Neural cell (in vitro differentiated cells): ENCODE data around the gene PLVAP. TPM values are rescaled to one million over a fixed set of nuclear protein-coding genes. Genes with fewer than 3 reads are reported as not detected.
A peak's percentile ranks its signal among the peaks of the same experiment; 100 is the strongest.

ENCODE experiments used
- H2AFZ ChIP-seq: fragments of 200-600, 300-800 bp; sonication (generic), shearing (Covaris generic); 2 replicates; pipeline ENCODE4 v1.6.0; 2014; ENCODE audit warnings: low read depth, mild to moderate bottlenecking, antibody characterized with exemption, low read length, moderate library complexity
- H3F3A ChIP-seq: fragments of 200-600 bp; shearing (Covaris generic); 2 replicates; pipeline ENCODE4 v1.6.1; 2016; ENCODE audit warnings: mild to moderate bottlenecking, moderate library complexity, mixed read lengths, antibody characterized with exemption, low read length; ENCODE audit not compliant: insufficient read depth, poor library complexity, severe bottlenecking
- H3K27ac ChIP-seq: fragments of 200-600, 300-800 bp; sonication (generic), shearing (Covaris generic); 2 replicates; pipeline ENCODE4 v1.5.1; 2014; ENCODE audit warnings: mild to moderate bottlenecking, low read length, moderate library complexity
- H3K27me3 ChIP-seq: fragments of 300-800, 200-600 bp; sonication (generic), shearing (Covaris generic); 2 replicates; pipeline ENCODE4 v1.6.0; 2014; ENCODE audit warnings: mild to moderate bottlenecking, low read depth, low read length, moderate library complexity; ENCODE audit not compliant: insufficient read depth
- H3K36me3 ChIP-seq: fragments of 300-800, 200-600 bp; sonication (generic), shearing (Covaris generic); 2 replicates; pipeline ENCODE4 v1.5.1; 2014; ENCODE audit warnings: mild to moderate bottlenecking, antibody characterized with exemption, low read length, moderate library complexity; ENCODE audit not compliant: insufficient read depth
- H3K4me2 ChIP-seq: fragments of 300-800, 200-600 bp; sonication (generic), shearing (Covaris generic); 2 replicates; pipeline ENCODE4 v1.6.0; 2014; ENCODE audit warnings: mild to moderate bottlenecking, low read length
- H3K4me3 ChIP-seq: fragments of 300-800, 200-600 bp; sonication (generic), shearing (Covaris generic); 2 replicates; pipeline ENCODE4 v1.5.1; 2014; ENCODE audit warnings: mild to moderate bottlenecking, low read length, moderate library complexity
- H3K79me2 ChIP-seq: fragments of 200-600 bp; shearing (Covaris generic); replicated peaks from 2 replicates; pipeline ENCODE4 v1.6.0; 2014; ENCODE audit warnings: mild to moderate bottlenecking, low read length, moderate library complexity; ENCODE audit not compliant: insufficient read depth
- H3K9ac ChIP-seq: fragments of 300-800, 200-600 bp; sonication (generic), shearing (Covaris generic); 2 replicates; pipeline ENCODE4 v1.6.1; 2016; ENCODE audit warnings: mild to moderate bottlenecking, low read length, mixed read lengths
- H3K9me2 ChIP-seq: fragments of 200-600 bp; shearing (Covaris generic); 2 replicates; pipeline ENCODE4 v1.6.1; 2016; ENCODE audit warnings: mild to moderate bottlenecking, low read length, mixed read lengths; ENCODE audit not compliant: insufficient read depth
- H3K9me3 ChIP-seq: fragments of 200-600, 300-800 bp; sonication (generic), shearing (Covaris generic); 2 replicates; pipeline ENCODE4 v1.6.1; 2016; ENCODE audit warnings: mild to moderate bottlenecking, mixed run types, low read length, moderate library complexity, mixed read lengths
- H4K20me1 ChIP-seq: fragments of 200-600 bp; shearing (Covaris generic); 2 replicates; pipeline ENCODE4 v1.6.1; 2016; ENCODE audit warnings: mild to moderate bottlenecking, mixed run types; ENCODE audit not compliant: insufficient read depth
- CTCF ChIP-seq: fragments of 450-650 bp; IDR thresholded peaks from 2 replicates; pipeline ENCODE4 v1.5.1; 2014; ENCODE audit warnings: antibody characterized with exemption, mild to moderate bottlenecking, moderate library complexity; ENCODE audit not compliant: poor library complexity, severe bottlenecking
- EP300 ChIP-seq: fragments of 450-650 bp; conservative IDR thresholded peaks from 2 replicates; pipeline ENCODE4 v1.6.1; 2014; ENCODE audit warnings: antibody characterized with exemption, mild to moderate bottlenecking, moderate library complexity; ENCODE audit not compliant: poor library complexity, severe bottlenecking
- EZH2 ChIP-seq: fragments of 200-600, 300-800 bp; shearing (Covaris generic), sonication (generic); IDR thresholded peaks from 2 replicates; pipeline ENCODE4 v1.6.1; 2014; ENCODE audit warnings: antibody characterized with exemption, low read length, borderline replicate concordance, mild to moderate bottlenecking; ENCODE audit not compliant: insufficient read depth, poor library complexity, severe bottlenecking
- MXI1 ChIP-seq: fragments of 450-650 bp; conservative IDR thresholded peaks from 2 replicates; pipeline ENCODE4 v1.6.1; 2014; ENCODE audit warnings: antibody characterized with exemption, mild to moderate bottlenecking; ENCODE audit not compliant: poor library complexity, severe bottlenecking
- POLR2AphosphoS5 ChIP-seq: IDR thresholded peaks from 2 replicates; pipeline ENCODE4 v1.6.1; 2012
- RAD21 ChIP-seq: fragments of 450-650 bp; conservative IDR thresholded peaks from 2 replicates; pipeline ENCODE4 v1.6.1; 2014; ENCODE audit warnings: antibody characterized with exemption, mild to moderate bottlenecking, moderate library complexity
- REST ChIP-seq: IDR thresholded peaks from 2 replicates; pipeline ENCODE4 v1.6.1; 2012; ENCODE audit warnings: borderline replicate concordance
- SMC3 ChIP-seq: fragments of 450-650 bp; conservative IDR thresholded peaks from 2 replicates; pipeline ENCODE4 v1.6.1; 2014; ENCODE audit warnings: antibody characterized with exemption, mild to moderate bottlenecking, moderate library complexity; ENCODE audit not compliant: poor library complexity
- TAF1 ChIP-seq: IDR thresholded peaks from 2 replicates; pipeline ENCODE4 v1.6.1; 2012; ENCODE audit warnings: low read depth
- polyA plus RNA-seq: library from polyadenylated mRNA; depleted of rRNA; stranded (reverse); fragments of >200 nt; gene quantifications from 2 replicates; pipeline ENCODE4 v1.2.3, GENCODE V29; 2014

The PLVAP gene
- polyA plus RNA-seq, 1 donor from 2014 or later, result not detected

- Histone ChIP-seq H3K27me3 (peaks cover 12% of the 10 kb centered on the region), H3K79me2 (no peaks in the 10 kb centered on the region), H3F3A (no peaks in the 10 kb centered on the region), H3K27ac (no peak overlapping the region), H3K9me3 (peaks cover 5% of the 10 kb centered on the region), H2AFZ (no peak overlapping the region), H4K20me1 (no peaks in the 10 kb centered on the region), H3K36me3 (no peaks in the 10 kb centered on the region), H3K9ac (no peak overlapping the region), H3K4me3 (no peak overlapping the region), H3K9me2 (no peaks in the 10 kb centered on the region), H3K4me2 (no peak overlapping the region)
- no peak for TF ChIP-seq EZH2
- no peak for TF ChIP-seq REST
- TF ChIP-seq CTCF, result peak; percentile 47
These were observed 8.9 kb upstream of the PLVAP start for GRCh38 chr19:17385878-17386611.

DNA sequence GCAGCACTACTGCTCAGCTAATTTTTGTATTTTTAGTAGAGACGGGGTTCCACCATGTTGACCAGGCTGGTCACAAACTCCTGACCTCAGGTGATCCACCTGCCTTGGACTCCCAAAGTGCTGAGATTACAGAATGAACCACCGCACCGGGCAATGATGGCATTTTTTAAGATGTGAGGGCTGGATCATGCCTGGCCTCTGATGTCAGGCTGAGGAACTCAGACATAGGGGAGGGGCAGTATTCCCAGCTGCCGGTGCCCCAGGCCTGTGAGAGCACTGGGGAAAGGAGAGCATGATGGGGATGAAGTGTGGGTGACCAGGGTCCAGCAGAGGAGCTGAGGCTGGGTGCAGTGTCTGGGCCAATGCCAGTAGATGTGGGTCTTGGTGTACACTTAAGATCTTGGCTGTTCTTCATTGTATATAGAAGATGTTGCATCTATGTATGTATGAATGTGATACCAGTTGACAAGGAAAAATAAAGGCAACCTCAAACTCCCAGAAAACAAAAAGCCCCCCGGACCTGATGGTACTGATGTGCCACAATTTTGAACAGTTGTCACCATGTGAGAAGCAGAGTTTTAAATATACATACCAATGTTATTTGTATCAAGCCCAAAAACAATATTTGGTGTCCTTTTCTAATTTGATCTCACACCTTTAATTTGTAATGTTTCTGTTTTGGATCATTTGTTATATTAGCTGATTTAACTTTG is 3.4 kb upstream of the PLVAP start:
- Histone ChIP-seq H3K27me3 (no peaks in the 10 kb centered on the region), H3K9ac (no peak overlapping the region), H3K4me2 (no peak overlapping the region), H3K4me3 (no peak overlapping the region), H3K27ac (no peak overlapping the region), H3K9me2 (no peaks in the 10 kb centered on the region), H3K79me2 (no peaks in the 10 kb centered on the region), H3K36me3 (no peaks in the 10 kb centered on the region), H2AFZ (no peak overlapping the region), H3K9me3 (no peaks in the 10 kb centered on the region), H4K20me1 (no peaks in the 10 kb centered on the region), H3F3A (no peaks in the 10 kb centered on the region)
- TF ChIP-seq RAD21, result no peak
- TF ChIP-seq EZH2, result no peak
- TF ChIP-seq MXI1, result no peak
- TF ChIP-seq TAF1, result no peak
- TF ChIP-seq EP300, result no peak
- TF ChIP-seq REST, result no peak
- TF ChIP-seq SMC3, result no peak
- no peak for TF ChIP-seq POLR2AphosphoS5
- TF ChIP-seq CTCF, result no peak
